DOHH2 (cell line): Measurements from ENCODE around the gene PRRG1.
"Not testable (repeated sequence)": the region's sequence is repeated elsewhere in the genome, so short reads cannot be mapped to it uniquely, and the experiment has no call there.

Experiments
- H3F3A ChIP-seq: fragments of 200-600 bp; sonication (generic), shearing (Covaris generic); 2 replicates; pipeline ENCODE4 v1.6.0; 2016; ENCODE audit warnings: antibody characterized with exemption, mild to moderate bottlenecking; ENCODE audit not compliant: control insufficient read depth, insufficient read depth
- H3K27ac ChIP-seq: fragments of 200-600 bp; sonication (generic); 2 replicates; pipeline ENCODE4 v1.5.1; 2014; ENCODE audit warnings: low read depth, mild to moderate bottlenecking, low read length, moderate library complexity
- H3K27me3 ChIP-seq: fragments of 200-600 bp; sonication (generic); 2 replicates; pipeline ENCODE4 v1.6.1; 2014; ENCODE audit warnings: mild to moderate bottlenecking, low read length, mixed read lengths; ENCODE audit not compliant: control insufficient read depth
- H3K36me3 ChIP-seq: fragments of 200-600 bp; sonication (generic); 2 replicates; pipeline ENCODE4 v1.6.1; 2014; ENCODE audit warnings: mild to moderate bottlenecking, low read length, moderate library complexity, mixed read lengths; ENCODE audit not compliant: control insufficient read depth
- H3K4me1 ChIP-seq: fragments of 200-600 bp; sonication (generic); 2 replicates; pipeline ENCODE4 v1.6.1; 2014; ENCODE audit warnings: mild to moderate bottlenecking, low read length, mixed read lengths; ENCODE audit not compliant: control insufficient read depth
- H3K4me2 ChIP-seq: fragments of 200-600 bp; sonication (generic); 2 replicates; pipeline ENCODE4 v1.6.0; 2014; ENCODE audit warnings: mild to moderate bottlenecking, low read length, moderate library complexity
- H3K4me3 ChIP-seq: fragments of 200-600 bp; sonication (generic); 2 replicates; pipeline ENCODE4 v1.5.1; 2014; ENCODE audit warnings: mild to moderate bottlenecking, low read length, mixed read lengths
- H3K79me2 ChIP-seq: fragments of 200-600 bp; sonication (generic); 2 replicates; pipeline ENCODE4 v1.6.1; 2014; ENCODE audit warnings: mild to moderate bottlenecking, low read length, mixed read lengths; ENCODE audit not compliant: control insufficient read depth
- H3K9me2 ChIP-seq: fragments of 200-600 bp; sonication (generic); replicated peaks from 2 replicates; pipeline ENCODE4 v1.6.1; 2014; ENCODE audit warnings: mild to moderate bottlenecking, low read length, mixed read lengths; ENCODE audit not compliant: control insufficient read depth
- H3K9me3 ChIP-seq: fragments of 200-600 bp; sonication (generic); 2 replicates; pipeline ENCODE4 v1.6.1; 2014; ENCODE audit warnings: antibody characterized with exemption, low read length, mixed read lengths; ENCODE audit not compliant: control insufficient read depth, insufficient read depth
- H4K20me1 ChIP-seq: fragments of 200-600 bp; sonication (generic); 2 replicates; pipeline ENCODE4 v1.6.0; 2014; ENCODE audit warnings: low read depth, mild to moderate bottlenecking, antibody characterized with exemption, low read length, moderate library complexity; ENCODE audit not compliant: control insufficient read depth, insufficient read depth
- EZH2phosphoT487 ChIP-seq: fragments of 200-600 bp; sonication (generic); IDR thresholded peaks from 2 replicates; pipeline ENCODE4 v1.6.1; 2017; ENCODE audit warnings: borderline replicate concordance, mild to moderate bottlenecking, antibody characterized with exemption, low read length, moderate library complexity, mixed read lengths
- TF ChIP-seq, protein P1 (sequence below): fragments of 200-600 bp; sonication (generic); IDR thresholded peaks from one replicate; pipeline ENCODE4 v1.5.1; 2014; ENCODE audit warnings: antibody characterized with exemption, mild to moderate bottlenecking, low read depth, low read length; ENCODE audit not compliant: poor library complexity, severe bottlenecking

Gene PRRG1

DNA sequence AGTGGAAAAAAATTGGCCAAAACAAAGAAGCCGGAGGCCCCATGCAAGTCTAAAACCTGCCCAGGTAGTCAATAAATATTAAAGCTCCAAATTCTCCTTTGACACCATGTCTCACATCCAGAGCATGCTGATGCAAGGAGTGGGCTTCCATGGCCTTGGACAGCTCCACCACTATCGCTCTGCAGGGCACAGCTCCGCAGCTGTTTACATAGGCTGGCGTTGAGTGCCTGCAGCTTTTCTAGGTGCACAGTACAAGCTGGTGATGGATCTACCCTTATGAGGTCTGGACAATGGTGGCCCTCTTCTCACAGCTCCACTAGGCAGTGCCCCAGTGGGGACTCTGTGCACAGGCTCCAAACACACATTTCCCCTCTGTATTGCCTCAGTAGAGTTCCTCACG is 138.1 kb downstream of the PRRG1 start:
- Histone ChIP-seq H3K4me1 (no peaks in the 10 kb centered on the region), H3K27ac (no peak overlapping the region), H3K27me3 (no peaks in the 10 kb centered on the region), H3K9me2 (no peaks in the 10 kb centered on the region), H3K36me3 (no peaks in the 10 kb centered on the region), H3F3A (no peaks in the 10 kb centered on the region), H4K20me1 (no peaks in the 10 kb centered on the region), H3K4me2 (no peak overlapping the region), H3K9me3 (no peaks in the 10 kb centered on the region), H3K79me2 (no peaks in the 10 kb centered on the region), H3K4me3 (no peak overlapping the region)
- no peak for TF ChIP-seq EZH2phosphoT487
- TF ChIP-seq, protein P1, sequence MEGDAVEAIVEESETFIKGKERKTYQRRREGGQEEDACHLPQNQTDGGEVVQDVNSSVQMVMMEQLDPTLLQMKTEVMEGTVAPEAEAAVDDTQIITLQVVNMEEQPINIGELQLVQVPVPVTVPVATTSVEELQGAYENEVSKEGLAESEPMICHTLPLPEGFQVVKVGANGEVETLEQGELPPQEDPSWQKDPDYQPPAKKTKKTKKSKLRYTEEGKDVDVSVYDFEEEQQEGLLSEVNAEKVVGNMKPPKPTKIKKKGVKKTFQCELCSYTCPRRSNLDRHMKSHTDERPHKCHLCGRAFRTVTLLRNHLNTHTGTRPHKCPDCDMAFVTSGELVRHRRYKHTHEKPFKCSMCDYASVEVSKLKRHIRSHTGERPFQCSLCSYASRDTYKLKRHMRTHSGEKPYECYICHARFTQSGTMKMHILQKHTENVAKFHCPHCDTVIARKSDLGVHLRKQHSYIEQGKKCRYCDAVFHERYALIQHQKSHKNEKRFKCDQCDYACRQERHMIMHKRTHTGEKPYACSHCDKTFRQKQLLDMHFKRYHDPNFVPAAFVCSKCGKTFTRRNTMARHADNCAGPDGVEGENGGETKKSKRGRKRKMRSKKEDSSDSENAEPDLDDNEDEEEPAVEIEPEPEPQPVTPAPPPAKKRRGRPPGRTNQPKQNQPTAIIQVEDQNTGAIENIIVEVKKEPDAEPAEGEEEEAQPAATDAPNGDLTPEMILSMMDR: no peak

DNA sequence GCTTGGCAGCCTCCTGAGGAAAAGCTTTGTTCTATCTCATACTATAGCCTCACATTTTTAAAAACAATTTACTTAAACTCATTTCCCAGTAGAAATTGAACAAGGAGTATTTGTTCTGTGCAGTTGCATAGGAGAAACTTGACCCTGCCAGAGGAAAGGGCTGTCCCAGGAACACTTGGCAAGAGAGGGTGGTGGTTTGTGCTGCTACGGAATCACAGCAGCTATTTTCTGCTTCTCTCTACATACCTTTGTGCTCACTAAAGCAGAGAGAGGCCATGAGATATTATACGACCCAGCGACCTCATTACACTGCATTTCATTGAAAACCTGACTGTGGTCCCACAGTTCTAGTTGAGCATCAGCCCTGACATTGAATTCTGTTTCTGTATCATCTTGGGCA is 139.2 kb downstream of the PRRG1 start:
- Histone ChIP-seq H3K36me3 (no peaks in the 10 kb centered on the region), H3K79me2 (no peaks in the 10 kb centered on the region), H3K27ac (no peak overlapping the region), H3K27me3 (no peaks in the 10 kb centered on the region), H4K20me1 (no peaks in the 10 kb centered on the region), H3K9me2 (no peaks in the 10 kb centered on the region), H3K4me1 (no peaks in the 10 kb centered on the region), H3K4me3 (no peak overlapping the region), H3K4me2 (no peak overlapping the region), H3F3A (no peaks in the 10 kb centered on the region), H3K9me3 (no peaks in the 10 kb centered on the region)
- TF ChIP-seq, protein P1: no peak
- TF ChIP-seq EZH2phosphoT487: no peak

DNA sequence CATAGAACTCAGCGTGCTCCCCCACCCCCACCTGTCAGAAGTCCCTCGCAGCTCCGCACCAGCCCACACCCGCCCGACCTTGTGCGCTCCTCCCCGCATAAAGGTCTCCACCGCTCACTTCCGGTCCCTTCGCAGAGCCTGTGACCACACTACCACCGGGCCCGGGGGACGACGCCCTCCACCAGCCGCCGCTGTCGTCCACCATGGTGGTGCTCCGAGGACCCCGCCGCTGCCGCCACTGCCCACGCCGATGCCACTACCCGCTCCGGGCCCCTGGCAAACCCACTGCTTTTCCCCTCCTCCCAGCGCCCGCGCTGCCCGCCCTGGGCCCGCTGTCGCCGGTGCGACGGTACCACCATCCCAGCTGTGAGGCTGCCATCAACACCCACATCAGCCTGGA is 142.5 kb downstream of the PRRG1 start:
- no peaks in the 10 kb centered on the region for H3K9me3 ChIP-seq
- no peaks in the 10 kb centered on the region for H3K79me2 ChIP-seq
- no peak overlapping the region for H3K4me3 ChIP-seq
- no peaks in the 10 kb centered on the region for H4K20me1 ChIP-seq
- H3F3A ChIP-seq: no peaks in the 10 kb centered on the region
- no peak overlapping the region for H3K4me2 ChIP-seq
- no peaks in the 10 kb centered on the region for H3K9me2 ChIP-seq
- no peak overlapping the region for H3K27ac ChIP-seq
- no peaks in the 10 kb centered on the region for H3K27me3 ChIP-seq
- no peaks in the 10 kb centered on the region for H3K4me1 ChIP-seq
- no peak for TF ChIP-seq EZH2phosphoT487
- TF ChIP-seq, protein P1: no peak
- no peaks in the 10 kb centered on the region for H3K36me3 ChIP-seq

DNA sequence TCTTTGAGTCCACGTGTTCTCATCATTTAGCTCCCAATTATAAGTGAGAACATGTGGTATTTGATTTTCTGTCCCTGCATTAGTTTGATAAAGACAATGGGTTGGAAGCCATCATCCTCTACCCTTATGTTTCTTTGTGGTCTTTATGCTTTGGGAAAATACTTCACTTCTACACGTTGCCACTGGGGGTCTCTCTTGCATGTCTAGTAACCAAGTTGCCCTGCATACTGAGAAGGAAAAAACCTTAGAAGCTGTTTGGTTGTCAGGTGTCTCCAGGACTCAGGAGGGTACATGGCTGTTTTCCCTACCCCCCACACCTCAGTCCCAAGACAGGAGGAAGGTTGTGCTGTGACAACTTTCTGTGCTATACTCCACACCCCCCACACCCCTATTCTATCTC is 146.6 kb downstream of the PRRG1 start:
- H3K27ac ChIP-seq, H3K79me2 ChIP-seq, H3K4me1 ChIP-seq, H3K9me2 ChIP-seq, H3K36me3 ChIP-seq, H3F3A ChIP-seq, H3K27me3 ChIP-seq, H4K20me1 ChIP-seq, H3K9me3 ChIP-seq, H3K4me2 ChIP-seq, H3K4me3 ChIP-seq: not testable (repeated sequence)
- TF ChIP-seq, protein P1: peak; percentile 20

DNA sequence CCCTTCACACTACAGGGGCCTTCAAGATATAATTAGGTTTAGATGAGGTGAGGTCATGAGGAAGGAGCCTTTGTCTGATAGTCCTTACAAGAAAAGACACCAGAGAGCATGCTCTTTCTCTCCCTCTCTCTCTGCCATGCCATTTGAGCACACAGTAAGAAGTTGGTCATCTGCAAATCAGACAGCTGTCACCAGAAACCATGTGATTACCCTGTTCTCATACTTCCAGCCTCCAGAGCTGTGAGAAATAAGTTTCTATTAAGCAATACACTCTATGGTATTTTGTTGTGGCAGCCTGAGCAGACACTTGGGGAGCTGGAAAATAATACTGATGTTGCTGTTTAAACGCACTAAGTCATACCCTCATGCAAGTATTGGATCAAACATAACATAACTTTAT is 148.0 kb downstream of the PRRG1 start:
- H4K20me1 ChIP-seq, H3K79me2 ChIP-seq, H3K4me1 ChIP-seq, H3K27ac ChIP-seq, H3K27me3 ChIP-seq, H3K36me3 ChIP-seq, H3K4me3 ChIP-seq, H3K9me3 ChIP-seq, H3F3A ChIP-seq, H3K4me2 ChIP-seq, H3K9me2 ChIP-seq: not testable (repeated sequence)
